HL-60 (cell line): ENCODE data around the gene LDLRAD3.

Experiments used
- DNase-seq, 2 experiments: peaks; one replicate each; pipeline ENCODE4 v3.0.0-alpha.2; 2010 to 2020; ENCODE audit warnings: low read depth in 1 of 2, low spot score in 1 of 2
- H3K27ac ChIP-seq: fragments of 250-450 bp; sonication (Bioruptor Pico); replicated peaks from 2 replicates; pipeline ENCODE4 v1.5.1; 2020; ENCODE audit warnings: mild to moderate bottlenecking, moderate library complexity
- H3K27me3 ChIP-seq: fragments of 250-450 bp; sonication (Bioruptor Pico); 2 replicates; pipeline ENCODE4 v1.5.1; 2021; ENCODE audit warnings: mild to moderate bottlenecking, moderate library complexity; ENCODE audit not compliant: insufficient read depth, poor library complexity, severe bottlenecking
- H3K4me3 ChIP-seq: replicated peaks from 2 replicates; pipeline ENCODE4 v1.5.1; 2011; ENCODE audit warnings: mild to moderate bottlenecking, control low read depth, low read length; ENCODE audit not compliant: insufficient read depth
- CTCF ChIP-seq: IDR thresholded peaks from one replicate; pipeline ENCODE4 v1.5.1; 2011; ENCODE audit warnings: low read length, control low read depth, inconsistent platforms; ENCODE audit not compliant: insufficient read depth
- GABPA ChIP-seq: IDR thresholded peaks from 2 replicates; pipeline ENCODE4 v1.6.1; 2012; ENCODE audit warnings: low read depth
- POLR2AphosphoS5 ChIP-seq: IDR thresholded peaks from 2 replicates; pipeline ENCODE4 v1.6.1; 2012; ENCODE audit warnings: low read depth
- REST ChIP-seq: IDR thresholded peaks from 2 replicates; pipeline ENCODE4 v1.6.1; 2012; ENCODE audit warnings: low read depth; ENCODE audit not compliant: insufficient replicate concordance
- SPI1 ChIP-seq: IDR thresholded peaks from 2 replicates; pipeline ENCODE4 v1.6.1; 2012; ENCODE audit warnings: low read depth, mild to moderate bottlenecking, borderline replicate concordance

LDLRAD3 gene

GRCh38 chr11:36048496-36049247 lies 104.8 kb downstream of the LDLRAD3 start:
- H3K27me3 ChIP-seq: no peaks in the 10 kb centered on the region
- H3K27ac ChIP-seq: no peak overlapping the region
- no peak for DNase-seq
- TF ChIP-seq GABPA (no peak), POLR2AphosphoS5 (no peak), SPI1 (no peak), CTCF (no peak), REST (no peak)
- H3K4me3 ChIP-seq: no peak overlapping the region

GRCh38 chr11:36051235-36052144 lies 107.6 kb downstream of the LDLRAD3 start:
- no peak for DNase-seq
- no peak for TF ChIP-seq REST
- no peak for TF ChIP-seq GABPA
- no peak for TF ChIP-seq POLR2AphosphoS5
- no peak for TF ChIP-seq SPI1
- TF ChIP-seq CTCF: no peak
- H3K27ac ChIP-seq: no peak overlapping the region
- no peak overlapping the region for H3K4me3 ChIP-seq
- H3K27me3 ChIP-seq: no peaks in the 10 kb centered on the region

GRCh38 chr11:36053281-36053680 lies 109.4 kb downstream of the LDLRAD3 start:
- Histone ChIP-seq H3K27ac (no peak overlapping the region), H3K27me3 (no peaks in the 10 kb centered on the region), H3K4me3 (no peak overlapping the region)
- no peak for DNase-seq
- no peak for TF ChIP-seq CTCF
- no peak for TF ChIP-seq SPI1
- TF ChIP-seq GABPA: no peak
